ENCODE results near the gene TRPM7.

TRPM7 gene

DNA sequence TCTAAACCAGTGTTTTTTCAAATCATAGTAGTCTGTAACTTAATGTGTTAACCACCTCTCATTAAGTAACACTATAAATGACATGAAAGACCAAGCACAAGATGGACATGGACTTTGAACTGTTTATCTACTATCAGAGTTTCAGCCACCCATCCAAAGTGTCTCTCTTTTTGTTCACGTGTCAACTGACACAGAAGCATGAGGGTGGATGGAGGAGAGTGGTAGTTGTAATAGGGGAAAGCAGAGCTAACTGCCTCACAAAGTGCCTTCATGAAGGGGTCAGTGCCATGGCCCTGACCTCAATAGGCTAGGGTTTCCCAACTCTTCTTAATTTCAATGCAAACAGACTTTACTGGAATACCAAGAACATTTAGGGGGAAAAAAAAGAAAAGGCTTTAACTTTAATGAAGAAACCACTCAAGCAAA is 32.1 kb upstream of the TRPM7 start:
- Histone ChIP-seq H3K27ac (replicated peaks) (no peak overlapping the region), H3K4me3 (replicated peaks; ENCODE audit: insufficient read depth, low read length) (no peak overlapping the region), H3K27me3 (ENCODE audit: insufficient read depth, poor library complexity, severe bottlenecking) (no peaks in the 10 kb centered on the region)
- TF ChIP-seq SPI1 (IDR thresholded peaks at IDR 0.05; ENCODE audit: borderline replicate concordance, low read depth): no peak
- TF ChIP-seq POLR2AphosphoS5 (IDR thresholded peaks at IDR 0.05; ENCODE audit: low read depth): no peak
- no peak for TF ChIP-seq GABPA (IDR thresholded peaks at IDR 0.05; ENCODE audit: low read depth)
- TF ChIP-seq, protein P1, sequence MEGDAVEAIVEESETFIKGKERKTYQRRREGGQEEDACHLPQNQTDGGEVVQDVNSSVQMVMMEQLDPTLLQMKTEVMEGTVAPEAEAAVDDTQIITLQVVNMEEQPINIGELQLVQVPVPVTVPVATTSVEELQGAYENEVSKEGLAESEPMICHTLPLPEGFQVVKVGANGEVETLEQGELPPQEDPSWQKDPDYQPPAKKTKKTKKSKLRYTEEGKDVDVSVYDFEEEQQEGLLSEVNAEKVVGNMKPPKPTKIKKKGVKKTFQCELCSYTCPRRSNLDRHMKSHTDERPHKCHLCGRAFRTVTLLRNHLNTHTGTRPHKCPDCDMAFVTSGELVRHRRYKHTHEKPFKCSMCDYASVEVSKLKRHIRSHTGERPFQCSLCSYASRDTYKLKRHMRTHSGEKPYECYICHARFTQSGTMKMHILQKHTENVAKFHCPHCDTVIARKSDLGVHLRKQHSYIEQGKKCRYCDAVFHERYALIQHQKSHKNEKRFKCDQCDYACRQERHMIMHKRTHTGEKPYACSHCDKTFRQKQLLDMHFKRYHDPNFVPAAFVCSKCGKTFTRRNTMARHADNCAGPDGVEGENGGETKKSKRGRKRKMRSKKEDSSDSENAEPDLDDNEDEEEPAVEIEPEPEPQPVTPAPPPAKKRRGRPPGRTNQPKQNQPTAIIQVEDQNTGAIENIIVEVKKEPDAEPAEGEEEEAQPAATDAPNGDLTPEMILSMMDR (IDR thresholded peaks at IDR 0.05; ENCODE audit: insufficient read depth, low read length): no peak
- TF ChIP-seq, protein P2, sequence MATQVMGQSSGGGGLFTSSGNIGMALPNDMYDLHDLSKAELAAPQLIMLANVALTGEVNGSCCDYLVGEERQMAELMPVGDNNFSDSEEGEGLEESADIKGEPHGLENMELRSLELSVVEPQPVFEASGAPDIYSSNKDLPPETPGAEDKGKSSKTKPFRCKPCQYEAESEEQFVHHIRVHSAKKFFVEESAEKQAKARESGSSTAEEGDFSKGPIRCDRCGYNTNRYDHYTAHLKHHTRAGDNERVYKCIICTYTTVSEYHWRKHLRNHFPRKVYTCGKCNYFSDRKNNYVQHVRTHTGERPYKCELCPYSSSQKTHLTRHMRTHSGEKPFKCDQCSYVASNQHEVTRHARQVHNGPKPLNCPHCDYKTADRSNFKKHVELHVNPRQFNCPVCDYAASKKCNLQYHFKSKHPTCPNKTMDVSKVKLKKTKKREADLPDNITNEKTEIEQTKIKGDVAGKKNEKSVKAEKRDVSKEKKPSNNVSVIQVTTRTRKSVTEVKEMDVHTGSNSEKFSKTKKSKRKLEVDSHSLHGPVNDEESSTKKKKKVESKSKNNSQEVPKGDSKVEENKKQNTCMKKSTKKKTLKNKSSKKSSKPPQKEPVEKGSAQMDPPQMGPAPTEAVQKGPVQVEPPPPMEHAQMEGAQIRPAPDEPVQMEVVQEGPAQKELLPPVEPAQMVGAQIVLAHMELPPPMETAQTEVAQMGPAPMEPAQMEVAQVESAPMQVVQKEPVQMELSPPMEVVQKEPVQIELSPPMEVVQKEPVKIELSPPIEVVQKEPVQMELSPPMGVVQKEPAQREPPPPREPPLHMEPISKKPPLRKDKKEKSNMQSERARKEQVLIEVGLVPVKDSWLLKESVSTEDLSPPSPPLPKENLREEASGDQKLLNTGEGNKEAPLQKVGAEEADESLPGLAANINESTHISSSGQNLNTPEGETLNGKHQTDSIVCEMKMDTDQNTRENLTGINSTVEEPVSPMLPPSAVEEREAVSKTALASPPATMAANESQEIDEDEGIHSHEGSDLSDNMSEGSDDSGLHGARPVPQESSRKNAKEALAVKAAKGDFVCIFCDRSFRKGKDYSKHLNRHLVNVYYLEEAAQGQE (IDR thresholded peaks at IDR 0.05; ENCODE audit: insufficient replicate concordance, low read depth): no peak
- no peak for DNase-seq (ENCODE audit: low read depth in 1 of 2, low spot score in 1 of 2)

DNA sequence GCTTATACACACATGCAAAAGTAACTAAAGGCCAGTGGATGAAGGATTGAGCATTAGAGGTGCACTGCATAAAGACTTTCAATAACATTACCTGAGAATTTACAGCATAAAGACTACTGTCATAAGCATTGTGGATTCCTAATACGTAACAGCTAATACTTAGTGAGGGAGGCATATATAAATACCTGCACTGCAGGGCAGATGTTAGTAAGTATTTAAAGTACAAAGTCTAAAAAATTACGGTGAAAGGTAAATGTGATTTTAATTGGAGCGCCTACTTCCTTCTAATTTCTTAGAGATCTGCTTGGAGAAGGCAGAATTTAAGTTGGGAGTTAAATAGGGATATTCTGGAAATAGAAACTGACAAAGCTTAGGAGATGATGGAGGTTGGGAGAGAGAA is 25.4 kb upstream of the TRPM7 start:
- DNase-seq (ENCODE audit: low read depth in 1 of 2, low spot score in 1 of 2): no peak
- H3K27me3 ChIP-seq (ENCODE audit: insufficient read depth, poor library complexity, severe bottlenecking): no peaks in the 10 kb centered on the region
- TF ChIP-seq POLR2AphosphoS5 (IDR thresholded peaks at IDR 0.05; ENCODE audit: low read depth) (no peak), GABPA (IDR thresholded peaks at IDR 0.05; ENCODE audit: low read depth) (no peak), SPI1 (IDR thresholded peaks at IDR 0.05; ENCODE audit: borderline replicate concordance, low read depth) (no peak)
- TF ChIP-seq, protein P2 (IDR thresholded peaks at IDR 0.05; ENCODE audit: insufficient replicate concordance, low read depth): no peak
- TF ChIP-seq, protein P1 (IDR thresholded peaks at IDR 0.05; ENCODE audit: insufficient read depth, low read length): no peak
- H3K4me3 ChIP-seq (replicated peaks; ENCODE audit: insufficient read depth, low read length): no peak overlapping the region
- no peak overlapping the region for H3K27ac ChIP-seq (replicated peaks)

DNA sequence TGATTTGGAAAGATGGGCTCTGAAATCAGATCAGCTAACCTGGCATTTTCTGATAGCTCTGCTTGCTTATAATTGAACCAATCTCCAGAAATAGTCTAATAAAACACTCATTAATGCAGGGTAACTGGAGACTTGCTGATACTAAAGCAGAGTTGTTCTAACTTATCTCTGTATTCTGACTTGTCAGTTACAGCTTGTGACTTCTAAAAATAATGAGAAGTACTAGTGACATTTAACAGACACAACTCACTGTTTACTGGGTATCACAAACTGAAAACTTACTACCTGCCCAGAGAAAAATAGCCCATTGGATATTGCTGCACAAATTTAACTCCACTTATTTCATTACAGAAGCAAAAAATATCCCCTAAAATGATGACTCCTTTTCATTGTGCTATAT is 24.0 kb upstream of the TRPM7 start:
- DNase-seq (ENCODE audit: low read depth in 1 of 2, low spot score in 1 of 2): no peak
- TF ChIP-seq, protein P1 (IDR thresholded peaks at IDR 0.05; ENCODE audit: insufficient read depth, low read length): no peak
- TF ChIP-seq GABPA (IDR thresholded peaks at IDR 0.05; ENCODE audit: low read depth) (no peak), SPI1 (IDR thresholded peaks at IDR 0.05; ENCODE audit: borderline replicate concordance, low read depth) (no peak), POLR2AphosphoS5 (IDR thresholded peaks at IDR 0.05; ENCODE audit: low read depth) (no peak)
- TF ChIP-seq, protein P2 (IDR thresholded peaks at IDR 0.05; ENCODE audit: insufficient replicate concordance, low read depth): no peak
- H3K4me3 ChIP-seq (replicated peaks; ENCODE audit: insufficient read depth, low read length): no peak overlapping the region
- H3K27me3 ChIP-seq (ENCODE audit: insufficient read depth, poor library complexity, severe bottlenecking): no peaks in the 10 kb centered on the region
- no peak overlapping the region for H3K27ac ChIP-seq (replicated peaks)
